GM12891 (cell line): Measurements from ENCODE around the gene LSM4.

Source experiments
- PAX5 ChIP-seq: IDR thresholded peaks from 2 replicates; pipeline ENCODE4 v1.6.1; 2011; ENCODE audit warnings: low read length, moderate library complexity, mild to moderate bottlenecking; ENCODE audit not compliant: insufficient read depth, severe bottlenecking
- POLR2A ChIP-seq: IDR thresholded peaks from 2 replicates; pipeline ENCODE4 v1.6.1; 2011; ENCODE audit warnings: low read depth, low read length, control low read depth
- POLR2AphosphoS5 ChIP-seq: IDR thresholded peaks from 2 replicates; pipeline ENCODE4 v1.6.1; 2011; ENCODE audit warnings: low read depth, low read length, control low read depth
- TAF1 ChIP-seq: IDR thresholded peaks from 2 replicates; pipeline ENCODE4 v1.6.1; 2011; ENCODE audit warnings: low read depth, low read length, control low read depth

DNA sequence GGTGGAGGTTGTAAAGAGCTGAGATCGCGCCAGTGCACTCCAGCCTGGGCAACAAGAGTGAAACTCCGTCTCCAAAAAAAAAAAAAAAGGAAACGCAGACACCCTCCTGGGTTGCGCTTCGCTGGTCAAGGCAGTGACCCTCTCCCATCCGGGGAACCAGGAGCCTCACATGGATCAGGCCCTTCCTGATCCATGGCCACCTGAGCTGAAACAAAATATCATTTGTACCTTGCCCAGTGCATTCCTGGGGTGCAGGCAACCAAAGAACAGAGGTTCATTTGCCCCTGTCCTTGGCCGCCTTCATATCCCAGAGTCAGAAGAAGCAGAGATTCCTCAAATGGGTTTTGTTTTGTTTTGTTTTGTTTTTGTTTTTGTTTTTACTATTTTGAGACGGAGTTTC, 8.0 kb upstream of the LSM4 start:
- TF ChIP-seq POLR2A: no peak
- no peak for TF ChIP-seq PAX5
- TF ChIP-seq POLR2AphosphoS5: no peak
- no peak for TF ChIP-seq TAF1
